ENCODE data around the gene NQO2.
"Not testable (repeated sequence)": the region's sequence is repeated elsewhere in the genome, so short reads cannot be mapped to it uniquely, and the experiment has no call there.

The NQO2 gene

GRCh38 chr6:3016473-3017280, 17.0 kb downstream of the NQO2 start:
- no peak for DNase-seq

GRCh38 chr6:3017304-3017703, 17.6 kb downstream of the NQO2 start:
- DNase-seq: no peak

- DNase-seq: no peak
Observed at GRCh38 chr6:3019065-3019464, 19.4 kb downstream of the NQO2 start.

DNA sequence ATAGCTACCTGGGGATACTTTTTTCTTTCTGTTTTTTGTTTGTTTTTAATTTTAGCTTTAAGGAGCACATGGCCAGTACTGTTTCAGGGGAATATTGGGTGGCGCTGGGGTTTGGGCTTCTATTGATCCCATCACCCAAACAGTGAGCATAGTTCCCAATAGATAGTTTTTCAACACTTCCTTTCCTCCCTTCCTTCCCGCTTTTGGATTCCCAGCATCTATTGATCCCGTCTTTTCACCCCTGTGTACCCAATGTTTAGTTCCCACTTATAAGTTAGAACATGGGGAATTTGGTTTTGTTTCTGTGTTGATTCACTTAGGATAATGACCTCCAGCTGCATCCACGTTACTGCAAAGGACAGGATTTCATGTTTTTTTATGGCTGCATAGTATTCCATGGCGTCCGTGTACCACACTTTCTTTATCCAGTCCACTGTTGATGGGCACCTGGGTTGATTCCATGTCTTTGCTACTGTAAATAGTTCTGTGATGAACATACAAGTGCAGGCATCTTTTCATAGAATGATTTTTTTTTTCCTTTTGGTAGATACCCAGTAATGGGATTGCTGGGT, 20.1 kb downstream of the NQO2 start:
- no peak for DNase-seq

- not testable (repeated sequence) for DNase-seq
Observed at GRCh38 chr6:3020976-3021598, 21.4 kb downstream of the NQO2 start.

DNA sequence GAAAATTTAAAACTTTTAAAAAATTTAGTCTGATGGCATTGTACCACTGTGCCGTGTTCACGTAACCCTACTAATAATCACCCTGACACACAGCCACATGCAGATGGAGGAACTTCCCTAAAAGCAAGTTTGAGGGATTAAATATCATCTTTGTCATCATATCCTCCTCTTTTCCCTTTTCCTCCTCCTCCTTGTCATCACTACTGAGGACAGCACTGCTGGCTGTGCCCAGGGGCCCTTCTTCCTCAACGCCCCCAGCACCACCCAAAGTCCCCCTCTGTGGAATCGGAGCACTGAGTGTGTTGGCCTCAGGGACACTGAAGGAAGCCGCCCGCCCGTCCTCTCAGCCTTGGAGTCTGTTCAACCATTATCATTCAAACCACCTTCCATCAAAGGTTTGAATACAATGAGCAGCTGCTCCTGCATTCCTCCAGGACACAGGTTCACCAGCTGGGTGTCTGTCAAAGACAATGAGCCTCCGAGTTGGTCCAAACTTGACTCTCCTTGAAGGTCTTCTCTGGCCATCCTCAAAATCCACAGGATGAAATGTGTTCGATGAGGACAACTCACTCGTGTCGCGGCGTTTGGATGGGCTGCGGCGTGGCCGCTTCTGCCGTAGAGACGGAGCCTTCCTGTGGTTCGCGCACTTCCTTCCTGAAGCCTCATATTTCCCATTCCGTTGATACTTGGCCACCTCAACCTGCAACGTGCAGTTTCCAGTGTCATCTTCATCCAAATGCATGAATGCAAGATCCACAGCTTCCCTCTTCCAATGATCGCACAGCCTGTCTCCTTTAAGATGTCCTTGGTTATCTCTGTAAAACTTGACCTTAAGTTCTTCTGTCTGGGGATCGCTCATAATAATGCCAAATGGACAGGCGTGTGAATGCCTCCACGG, 23.3 kb downstream of the NQO2 start:
- DNase-seq: no peak

DNA sequence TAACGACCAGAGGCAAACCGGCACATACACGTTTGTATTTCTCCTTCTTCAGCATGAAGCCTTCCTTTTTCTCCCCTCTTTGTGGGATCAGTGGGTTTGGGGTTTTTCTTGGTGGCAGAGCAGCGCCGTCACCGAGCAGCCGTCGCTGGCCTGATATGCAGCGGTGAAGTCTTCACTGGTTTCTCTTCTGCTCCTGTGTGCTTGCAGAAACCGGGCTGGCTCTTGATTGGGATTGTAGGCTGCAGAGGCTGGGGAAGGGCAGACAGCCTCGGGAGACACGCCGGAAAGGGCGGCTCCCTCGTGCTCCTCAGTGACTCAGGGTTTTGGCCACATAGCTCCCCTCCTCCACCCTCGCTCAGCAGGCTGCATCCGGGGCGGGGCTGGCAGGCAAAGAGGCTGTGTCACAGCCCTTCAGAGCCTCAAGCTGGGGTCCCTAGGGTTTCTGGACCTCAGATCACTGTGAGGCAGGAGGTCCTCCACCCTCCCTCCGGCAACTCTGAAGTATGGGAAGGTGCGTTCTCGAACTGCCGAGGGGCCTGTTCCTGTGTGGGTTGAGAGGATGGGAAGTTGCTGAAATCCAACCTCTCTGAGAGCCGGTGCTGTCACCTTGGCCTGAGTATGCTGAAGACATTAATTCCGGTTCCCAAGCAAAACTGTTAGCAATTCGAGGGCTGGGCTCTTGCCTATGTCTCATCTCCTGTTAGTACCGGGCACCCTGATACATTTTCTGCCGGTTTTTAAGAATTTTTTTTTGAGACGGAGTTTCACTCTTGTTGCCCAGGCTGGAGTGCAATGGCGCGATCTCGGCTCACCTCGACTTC, 24.2 kb downstream of the NQO2 start:
- DNase-seq: peak; percentile 73

- DNase-seq: no peak
Observed at GRCh38 chr6:3026791-3027626, 27.3 kb downstream of the NQO2 start.

DNA sequence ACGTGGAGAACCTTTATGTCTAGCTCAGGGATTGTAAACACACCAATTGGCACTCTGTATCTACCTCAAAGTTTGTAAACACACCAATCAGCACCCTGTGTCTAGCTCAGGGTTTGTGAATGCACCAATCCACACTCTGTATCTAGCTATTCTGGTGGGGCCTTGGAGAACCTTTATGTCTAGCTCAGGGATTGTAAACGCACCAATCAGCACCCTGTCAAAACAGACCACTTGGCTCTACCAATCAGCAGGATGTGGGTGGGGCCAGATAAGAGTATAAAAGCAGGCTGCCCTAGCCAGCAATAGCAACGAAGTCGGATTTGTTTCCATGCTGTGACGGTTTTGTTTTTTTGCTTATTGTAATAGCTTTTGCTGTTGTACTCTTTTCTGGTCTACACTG, 28.5 kb downstream of the NQO2 start:
- not testable (repeated sequence) for DNase-seq

- no peak for DNase-seq
Observed at GRCh38 chr6:3031857-3032640, 32.4 kb downstream of the NQO2 start.

DNA sequence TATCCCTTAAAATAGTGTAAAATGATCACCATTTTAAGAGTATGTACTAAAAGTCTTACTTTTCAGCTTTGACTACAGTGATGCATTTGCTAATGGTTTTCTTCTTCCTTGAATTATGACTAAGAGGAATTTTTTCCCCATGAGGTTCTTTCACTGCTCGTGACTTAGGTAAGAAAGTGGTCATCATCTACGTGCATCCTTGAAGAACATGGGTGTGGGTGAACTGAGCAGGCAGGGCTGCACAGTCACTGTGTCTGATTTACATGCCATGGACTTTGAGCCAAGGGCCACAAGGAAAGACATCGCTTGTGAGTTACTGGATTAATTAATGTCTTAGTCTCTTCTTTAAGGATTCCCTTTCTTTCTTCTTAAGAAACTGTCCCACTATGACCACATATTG, 33.3 kb downstream of the NQO2 start:
- no peak for DNase-seq

DNA sequence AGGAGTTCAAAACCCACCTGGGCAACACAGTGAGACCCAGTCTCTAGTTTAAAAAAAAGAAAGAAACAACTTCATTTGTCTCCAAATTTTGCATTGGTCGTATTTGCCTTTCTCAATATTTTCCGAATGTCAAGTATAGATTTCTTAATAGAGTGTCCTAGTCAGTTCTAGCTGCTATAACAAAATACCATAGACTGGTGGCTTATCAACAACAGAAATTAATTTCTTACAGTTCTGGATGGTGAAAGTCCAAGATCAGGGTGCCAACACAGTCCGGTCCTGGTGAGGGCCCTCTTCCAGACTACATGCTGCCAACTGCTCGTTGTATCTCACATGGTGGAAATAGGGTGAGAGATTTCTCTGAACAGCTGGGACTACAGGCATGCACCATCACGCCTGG, 34.0 kb downstream of the NQO2 start:
- DNase-seq: no peak

- no peak for DNase-seq
Observed at GRCh38 chr6:3035397-3035796, 35.7 kb downstream of the NQO2 start.

DNA sequence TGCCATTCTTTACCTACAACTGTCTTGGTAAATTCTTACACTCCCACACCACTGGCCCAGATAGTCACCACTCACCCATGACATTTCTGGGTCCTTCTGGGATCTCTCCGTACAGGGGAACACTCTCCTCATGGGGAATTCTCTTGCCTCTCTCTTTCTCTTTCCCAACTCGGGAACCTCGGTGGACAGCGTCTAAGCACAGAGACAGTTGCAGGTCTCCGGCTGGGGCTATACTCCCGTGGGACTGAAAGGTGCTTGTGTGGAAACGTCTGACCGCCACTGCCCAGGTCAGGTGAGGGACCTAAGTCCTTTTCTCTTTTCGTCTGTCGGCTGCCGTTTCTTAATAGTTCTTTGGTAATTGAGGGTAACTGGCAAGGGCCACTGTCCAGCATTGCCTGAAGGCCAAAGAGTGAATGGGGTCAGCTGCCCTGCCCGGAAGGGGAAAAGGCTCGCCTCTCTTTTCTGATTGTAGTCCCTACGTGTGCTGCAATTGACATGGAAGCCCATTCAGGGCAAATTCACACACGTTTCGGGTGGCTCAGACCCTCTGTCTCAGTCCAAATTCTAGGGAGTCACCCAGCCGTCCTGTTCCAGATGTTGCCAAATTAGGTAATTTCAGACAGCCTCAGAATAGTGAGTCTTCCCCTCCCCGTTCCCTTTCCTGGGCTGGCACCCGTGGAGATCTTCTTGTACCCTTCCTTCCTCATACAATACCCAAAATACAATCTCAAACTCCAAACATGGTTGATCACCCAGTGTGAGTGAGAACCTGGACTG, 37.4 kb downstream of the NQO2 start:
- DNase-seq: no peak

DNA sequence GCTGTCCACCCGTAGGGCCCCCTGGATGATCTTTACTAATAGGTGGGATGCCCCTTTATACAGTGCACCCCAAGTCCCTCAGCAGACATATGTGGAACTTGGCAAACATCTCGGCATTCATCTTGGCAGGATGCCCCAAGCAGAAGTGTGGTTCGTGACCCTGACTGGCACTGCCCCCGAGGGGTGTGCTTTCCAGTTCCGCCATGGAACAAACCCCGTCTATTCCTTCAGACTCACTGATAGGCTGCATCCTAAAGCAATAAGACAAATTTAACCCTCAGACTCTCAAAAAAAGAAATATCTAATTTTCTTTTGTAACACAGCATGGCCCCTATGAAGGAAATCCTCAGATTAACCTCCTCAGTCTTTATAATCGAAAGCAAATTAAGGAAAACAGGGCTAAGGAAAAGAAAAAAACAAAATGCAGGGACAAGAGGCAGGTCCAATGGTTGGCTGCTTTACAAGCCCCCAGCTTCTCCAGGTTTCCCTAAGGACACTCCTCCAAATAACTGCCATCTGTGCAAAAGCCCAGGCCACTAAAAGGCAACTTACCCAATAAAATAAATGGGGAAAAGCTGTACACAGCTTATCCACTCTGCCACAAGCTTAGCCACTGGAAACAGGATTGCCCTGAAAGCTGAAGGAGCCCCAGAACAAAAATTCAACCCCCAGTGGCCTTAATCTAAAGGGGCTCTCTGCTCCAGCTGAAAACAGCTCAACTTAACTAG, 38.1 kb downstream of the NQO2 start:
- no peak for DNase-seq

DNA sequence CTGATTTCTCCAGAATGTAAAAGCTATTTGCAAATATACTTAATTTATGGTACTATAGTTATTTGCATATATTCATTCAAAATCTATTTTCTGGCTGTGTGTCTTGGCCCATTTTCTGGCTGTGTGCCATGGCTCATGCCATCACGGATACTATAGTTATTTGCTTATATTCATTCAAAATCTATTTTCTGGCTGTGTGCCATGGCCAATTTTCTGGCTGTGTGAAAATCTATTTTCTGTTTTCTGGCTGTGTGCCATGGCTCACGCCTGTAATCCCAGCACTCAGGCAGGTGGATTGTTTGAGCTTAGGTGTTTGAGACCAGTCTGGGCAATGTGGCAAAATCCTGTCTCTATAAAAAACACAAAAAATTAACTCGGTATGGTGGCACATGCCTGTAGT, 39.7 kb downstream of the NQO2 start:
- DNase-seq: no peak

- no peak for DNase-seq
Observed at GRCh38 chr6:3041147-3041546, 41.5 kb downstream of the NQO2 start.

DNA sequence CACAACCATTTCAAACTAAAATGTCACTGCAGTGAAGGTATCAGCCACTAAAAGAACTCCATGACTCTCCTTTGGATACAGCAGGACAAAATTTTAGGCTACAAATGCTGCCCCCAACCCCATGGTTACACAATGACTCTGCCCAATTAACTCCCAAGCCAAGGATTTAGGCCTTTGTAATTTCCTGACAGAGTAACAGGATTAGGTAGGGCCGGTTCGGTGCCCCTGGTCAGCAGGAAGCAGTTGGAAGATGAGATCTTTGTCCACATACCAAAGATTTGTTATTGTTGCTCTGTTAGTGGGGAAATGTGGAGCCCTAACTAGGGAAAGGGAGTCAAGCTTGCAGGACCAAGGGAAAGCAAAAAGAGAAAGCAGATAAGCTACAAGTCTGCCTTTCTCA, 41.9 kb downstream of the NQO2 start:
- DNase-seq: no peak

GRCh38 chr6:3045369-3045768, 45.7 kb downstream of the NQO2 start:
- DNase-seq: no peak
